HCT116 (cell line): ENCODE results near the gene UBTF.

ENCODE experiments used
- CTCF ChIP-seq, 3 experiments: fragments of 200-600 bp in 1 of 3; sonication (generic) in 1 of 3; IDR thresholded peaks in 2 of 3; conservative IDR thresholded peaks in 1 of 3; 2 replicates each; pipeline ENCODE4 v1.5.1; 2012 to 2017; ENCODE audit warnings: low read depth in 2 of 3, low read length in 2 of 3, antibody characterized with exemption in 1 of 3, borderline replicate concordance in 1 of 3, control low read depth in 1 of 3, mild to moderate bottlenecking in 1 of 3, mixed read lengths in 1 of 3, mixed run types in 1 of 3, moderate library complexity in 1 of 3; ENCODE audit not compliant: insufficient read depth in 1 of 3
- EGR1 ChIP-seq: IDR thresholded peaks from 2 replicates; pipeline ENCODE4 v1.6.1; 2012; ENCODE audit warnings: low read depth
- EZH2 ChIP-seq: fragments of 200-600 bp; sonication (generic); IDR thresholded peaks from 2 replicates; pipeline ENCODE4 v1.6.1; 2017; ENCODE audit warnings: antibody characterized with exemption, mixed run types
- EZH2phosphoT487 ChIP-seq: fragments of 200-600 bp; IDR thresholded peaks from 2 replicates; pipeline ENCODE4 v1.6.1; 2018; ENCODE audit warnings: antibody characterized with exemption, borderline replicate concordance
- FOSL1 ChIP-seq: IDR thresholded peaks from 2 replicates; pipeline ENCODE4 v1.6.1; 2012; ENCODE audit warnings: low read depth
- POLR2A ChIP-seq: IDR thresholded peaks from 2 replicates; pipeline ENCODE4 v1.7.0; 2011; ENCODE audit warnings: borderline replicate concordance; ENCODE audit not compliant: insufficient read depth, insufficient read length; ENCODE audit errors: extremely low read depth
- POLR2AphosphoS5 ChIP-seq: IDR thresholded peaks from 2 replicates; pipeline ENCODE4 v1.6.1; 2011; ENCODE audit warnings: mild to moderate bottlenecking, low read depth, low read length, moderate library complexity
- RAD21 ChIP-seq: IDR thresholded peaks from 2 replicates; pipeline ENCODE4 v1.6.1; 2012; ENCODE audit warnings: low read depth, mild to moderate bottlenecking
- YY1 ChIP-seq: IDR thresholded peaks from 2 replicates; pipeline ENCODE4 v1.6.1; 2011; ENCODE audit warnings: low read length, low read depth, moderate library complexity, mild to moderate bottlenecking; ENCODE audit not compliant: insufficient replicate concordance; ENCODE audit errors: extremely low read depth
- ZFX ChIP-seq: fragments of 450-650 bp; IDR thresholded peaks from 2 replicates; pipeline ENCODE4 v1.6.1; 2017

- no peak for TF ChIP-seq CTCF (IDR thresholded peaks at IDR 0.05 in 2 of 3, conservative IDR thresholded peaks at IDR 0.05 in 1 of 3; ENCODE audit: borderline replicate concordance in 1 of 3, insufficient read depth in 1 of 3, low read depth in 2 of 3, low read length in 2 of 3)
- no peak for TF ChIP-seq EZH2
- TF ChIP-seq ZFX = no peak
- TF ChIP-seq EGR1 = no peak
- TF ChIP-seq POLR2A = no peak
- TF ChIP-seq FOSL1 = no peak
- no peak for TF ChIP-seq EZH2phosphoT487
- no peak for TF ChIP-seq RAD21
- no peak for TF ChIP-seq YY1
- TF ChIP-seq POLR2AphosphoS5 = no peak
These were observed 33.5 kb upstream of the UBTF start for GRCh38 chr17:44253006-44253405.
